ENCODE results near the gene TMC6. TPM values are rescaled to one million over a fixed set of nuclear protein-coding genes. Genes with fewer than 3 reads are reported as not detected.

TMC6 gene
- total and polyA plus RNA-seq, 2 of the 13 experiments (the other 11 are each of a cell fraction or from before 2014, with no cell fraction given) = 48.4 to 99.1 TPM

DNA sequence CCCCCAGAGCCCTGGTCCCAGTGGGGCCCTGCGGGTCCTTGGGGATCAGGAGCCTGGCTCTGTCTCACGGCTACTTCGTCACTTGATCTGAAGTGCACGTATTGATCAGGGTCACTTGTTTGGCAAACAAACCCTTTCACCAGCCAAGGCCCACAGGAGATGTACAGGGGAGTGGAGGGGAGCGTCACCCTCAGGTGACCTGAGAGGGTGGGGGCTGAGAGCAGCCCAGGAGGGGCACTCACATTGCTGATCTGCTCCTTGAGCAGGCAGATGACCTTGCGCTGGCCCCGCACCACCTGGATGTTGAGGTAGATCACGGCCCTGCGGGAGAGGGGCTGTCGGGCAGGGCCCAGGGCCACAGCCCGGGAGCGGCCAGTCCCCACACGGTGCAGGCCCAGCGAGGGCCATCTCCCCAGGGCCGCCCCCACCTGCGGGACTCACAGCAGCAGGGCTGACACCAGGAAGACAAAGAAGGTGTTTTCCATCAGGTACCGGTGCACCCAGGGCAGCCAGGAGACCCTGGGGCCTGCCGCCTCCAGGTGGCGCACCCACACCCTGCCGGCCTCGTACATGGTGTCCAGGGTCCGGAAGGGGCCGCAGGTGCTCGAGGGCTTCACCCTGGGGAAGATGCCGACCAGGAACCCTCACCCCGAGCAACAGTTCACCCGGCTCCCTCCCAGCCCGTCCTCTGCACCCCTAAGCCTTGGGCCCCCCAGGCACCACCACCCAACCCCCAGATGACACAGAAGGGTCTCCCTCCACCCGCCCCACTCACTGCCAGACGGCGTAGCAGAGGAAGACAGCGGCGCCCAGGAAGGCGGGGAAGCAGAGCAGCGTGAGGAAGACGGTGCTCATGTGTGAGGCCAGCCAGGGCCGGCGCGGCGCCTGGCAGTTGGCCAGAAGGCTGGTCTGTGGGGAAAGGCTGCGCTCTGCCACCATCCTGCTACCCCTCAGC is 11.3 kb downstream of the TMC6 start (continued):
- TF ChIP-seq HOXA3 (CRISPR knock-in tag; IDR thresholded peaks at IDR 0.05) (peak; percentile 58; the same call in 1 of the 2 replicates), MTA3 (CRISPR knock-in tag; IDR thresholded peaks at IDR 0.05) (no peak), ZBTB44 (CRISPR knock-in tag; IDR thresholded peaks at IDR 0.05) (no peak), SAFB2 (CRISPR knock-in tag; IDR thresholded peaks at IDR 0.05; ENCODE audit: borderline replicate concordance, low read depth) (no peak), MXD1 (CRISPR knock-in tag; IDR thresholded peaks at IDR 0.05) (no peak), REPIN1 (CRISPR knock-in tag; IDR thresholded peaks at IDR 0.05; ENCODE audit: borderline replicate concordance, low read depth) (no peak), SNAPC2 (CRISPR knock-in tag; IDR thresholded peaks at IDR 0.05) (no peak), ZNF124 (CRISPR knock-in tag; IDR thresholded peaks at IDR 0.05) (no peak), ZNF234 (CRISPR knock-in tag; conservative IDR thresholded peaks at IDR 0.05) (no peak), ATAD3A (CRISPR knock-in tag; IDR thresholded peaks at IDR 0.05) (no peak), ZNF607 (CRISPR knock-in tag; IDR thresholded peaks at IDR 0.05; ENCODE audit: borderline replicate concordance) (no peak; the same call in 1 of the 2 replicates), MTERF4 (CRISPR knock-in tag; IDR thresholded peaks at IDR 0.05) (no peak), KLF13 (CRISPR knock-in tag; IDR thresholded peaks at IDR 0.05) (no peak), ZNF619 (CRISPR knock-in tag; IDR thresholded peaks at IDR 0.05) (no peak), RBFOX2 (IDR thresholded peaks at IDR 0.05; ENCODE audit: low read depth, low read length) (peak; percentile 60; the same call in 1 of the 2 replicates), GZF1 (CRISPR knock-in tag; IDR thresholded peaks at IDR 0.05) (0 out of 2 replicates have a peak, but pooled peaks have one; percentile 27), MXI1 (IDR thresholded peaks at IDR 0.05; ENCODE audit: borderline replicate concordance, low read depth, low read length) (no peak), ZNF263 (CRISPR knock-in tag; IDR thresholded peaks at IDR 0.05) (no peak), MYNN (CRISPR knock-in tag; IDR thresholded peaks at IDR 0.05; ENCODE audit: low read depth) (no peak), XRCC5 (optimal IDR thresholded peaks at IDR 0.05; ENCODE audit: low read length) (peak; percentile 21)
- TF ChIP-seq, protein P1, sequence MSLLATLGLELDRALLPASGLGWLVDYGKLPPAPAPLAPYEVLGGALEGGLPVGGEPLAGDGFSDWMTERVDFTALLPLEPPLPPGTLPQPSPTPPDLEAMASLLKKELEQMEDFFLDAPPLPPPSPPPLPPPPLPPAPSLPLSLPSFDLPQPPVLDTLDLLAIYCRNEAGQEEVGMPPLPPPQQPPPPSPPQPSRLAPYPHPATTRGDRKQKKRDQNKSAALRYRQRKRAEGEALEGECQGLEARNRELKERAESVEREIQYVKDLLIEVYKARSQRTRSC (CRISPR knock-in tag; IDR thresholded peaks at IDR 0.05; ENCODE audit: low read depth) = no peak
- TF ChIP-seq, protein P2, sequence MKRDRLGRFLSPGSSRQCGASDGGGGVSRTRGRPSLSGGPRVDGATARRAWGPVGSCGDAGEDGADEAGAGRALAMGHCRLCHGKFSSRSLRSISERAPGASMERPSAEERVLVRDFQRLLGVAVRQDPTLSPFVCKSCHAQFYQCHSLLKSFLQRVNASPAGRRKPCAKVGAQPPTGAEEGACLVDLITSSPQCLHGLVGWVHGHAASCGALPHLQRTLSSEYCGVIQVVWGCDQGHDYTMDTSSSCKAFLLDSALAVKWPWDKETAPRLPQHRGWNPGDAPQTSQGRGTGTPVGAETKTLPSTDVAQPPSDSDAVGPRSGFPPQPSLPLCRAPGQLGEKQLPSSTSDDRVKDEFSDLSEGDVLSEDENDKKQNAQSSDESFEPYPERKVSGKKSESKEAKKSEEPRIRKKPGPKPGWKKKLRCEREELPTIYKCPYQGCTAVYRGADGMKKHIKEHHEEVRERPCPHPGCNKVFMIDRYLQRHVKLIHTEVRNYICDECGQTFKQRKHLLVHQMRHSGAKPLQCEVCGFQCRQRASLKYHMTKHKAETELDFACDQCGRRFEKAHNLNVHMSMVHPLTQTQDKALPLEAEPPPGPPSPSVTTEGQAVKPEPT (CRISPR knock-in tag; IDR thresholded peaks at IDR 0.05; ENCODE audit: low read depth) = peak; percentile 53; the same call in 1 of the 2 replicates

Measured in HepG2 (cell line).